Activated T-helper 2 cell treated with anti-CD3 and anti-CD28 coated beads, Interferon-gamma antibody, Interleukin-2, Interleukin-4, amounts not matched to agents 10 μg/mL and 5 μg/mL and 100 μg/mL, durations not matched to agents 14 hours and 24 hours and 36 hours (primary cell): ENCODE data around the gene ADI1. TPM values are rescaled to one million over a fixed set of nuclear protein-coding genes. Genes with fewer than 3 reads are reported as not detected.

Experiments used
- DNase-seq: peaks from one replicate; pipeline ENCODE4 v3.0.0; 2021; ENCODE audit warnings: low spot score
- H3K27ac Mint-ChIP-seq: one replicate; pipeline ENCODE4 v1.8.0; 2021; ENCODE audit warnings: mixed read lengths
- H3K27me3 Mint-ChIP-seq: one replicate; pipeline ENCODE4 v1.8.0; 2021; ENCODE audit warnings: low read depth, mixed read lengths
- H3K36me3 Mint-ChIP-seq: one replicate; pipeline ENCODE4 v1.8.0; 2021; ENCODE audit warnings: low read depth, mixed read lengths
- H3K4me1 Mint-ChIP-seq: one replicate; pipeline ENCODE4 v1.8.0; 2021; ENCODE audit warnings: low read depth, mixed read lengths
- H3K4me3 Mint-ChIP-seq: one replicate; pipeline ENCODE4 v1.8.0; 2021; ENCODE audit warnings: low read depth, mild to moderate bottlenecking, moderate library complexity, mixed read lengths
- H3K9me3 Mint-ChIP-seq: one replicate; pipeline ENCODE4 v1.8.0; 2021; ENCODE audit warnings: mixed read lengths
- intact Hi-C: fragments of 100-400 bp; cut with micrococcal nuclease; formaldehyde crosslinking; loops from one replicate; pipeline ENCODE4 v1.15.1; 2023
- total RNA-seq: library from RNA; stranded (reverse); gene quantifications from 2 replicates; pipeline ENCODE4 v1.2.3, GENCODE V29; 2022

The ADI1 gene
- 39.8 and 42.7 TPM in 2 replicates for total RNA-seq

GRCh38 chr2:3519255-3520205, at the start of gene ADI1:
Gene ADI1 (minus strand): TSS chr2:3519531. CDS start chr2:3519487, 44 bp downstream.
- Mint-ChIP-seq H3K9me3 (peaks cover 7% of the 10 kb centered on the region), H3K4me3 (peak within 1 kb of the TSS; percentile 91), H3K4me1 (peaks cover 25% of the 10 kb centered on the region), H3K27ac (peak within 1 kb of the TSS; percentile 81), H3K27me3 (no peaks in the 10 kb centered on the region), H3K36me3 (peaks cover 20% of the 10 kb centered on the region)
- intact Hi-C loops = loop anchor here (1.0 to 5.0 kb wide), 4 partner anchors 39 to 297 kb away; partner anchors contain the start of genes EIPR1, RNASEH1 and RPS7
- DNase-seq = peak; percentile 79

GRCh38 chr2:3566806-3567205, 47.5 kb upstream of the ADI1 start:
- no peak overlapping the region for H3K27ac Mint-ChIP-seq
- intact Hi-C loops = no loop called here
- no peaks in the 10 kb centered on the region for H3K27me3 Mint-ChIP-seq
- no peak for DNase-seq
- H3K4me1 Mint-ChIP-seq = peaks cover 8% of the 10 kb centered on the region
- peaks cover 3% of the 10 kb centered on the region for H3K36me3 Mint-ChIP-seq
- H3K9me3 Mint-ChIP-seq = no peaks in the 10 kb centered on the region
- no peak overlapping the region for H3K4me3 Mint-ChIP-seq

GRCh38 chr2:3565117-3565516, 45.8 kb upstream of the ADI1 start:
- Mint-ChIP-seq H3K27ac (no peak overlapping the region), H3K4me1 (peaks cover 8% of the 10 kb centered on the region), H3K36me3 (peaks cover 14% of the 10 kb centered on the region), H3K4me3 (no peak overlapping the region), H3K9me3 (no peaks in the 10 kb centered on the region), H3K27me3 (no peaks in the 10 kb centered on the region)
- intact Hi-C loops = no loop called here
- no peak for DNase-seq

- no peak for DNase-seq
- Mint-ChIP-seq H3K36me3 (peaks cover 24% of the 10 kb centered on the region), H3K27me3 (no peaks in the 10 kb centered on the region), H3K4me3 (no peak overlapping the region), H3K9me3 (no peaks in the 10 kb centered on the region), H3K4me1 (peaks cover 10% of the 10 kb centered on the region), H3K27ac (no peak overlapping the region)
- intact Hi-C loops = no loop called here
Observed at GRCh38 chr2:3563521-3563976, 44.2 kb upstream of the ADI1 start.

- Mint-ChIP-seq H3K36me3 (peaks cover 66% of the 10 kb centered on the region), H3K4me1 (peaks cover 20% of the 10 kb centered on the region), H3K27ac (peak within 1 kb of the TSS; percentile 94), H3K9me3 (no peaks in the 10 kb centered on the region), H3K4me3 (peak within 1 kb of the TSS; percentile 91), H3K27me3 (no peaks in the 10 kb centered on the region)
- peak; percentile 97 for DNase-seq
- intact Hi-C loops = loop anchor here (1.0 to 2.0 kb wide), 6 partner anchors 17 to 181 kb away; partner anchors contain the start of genes ADI1, EIPR1 and RPS7
Observed at GRCh38 chr2:3558205-3559014, 39.1 kb upstream of the ADI1 start, which contains the start of gene RNASEH1. Gene RNASEH1 (minus strand): TSS chr2:3558333. CDS start chr2:3558260, 73 bp downstream.

- peaks cover 66% of the 10 kb centered on the region for H3K36me3 Mint-ChIP-seq
- peak overlapping the region; percentile 91 for H3K4me3 Mint-ChIP-seq
- H3K27ac Mint-ChIP-seq = peak overlapping the region; percentile 94
- no peak for DNase-seq
- no peaks in the 10 kb centered on the region for H3K27me3 Mint-ChIP-seq
- intact Hi-C loops = loop anchor here (1.0 to 2.0 kb wide), 6 partner anchors 18 to 180 kb away; partner anchors contain the start of genes ADI1, EIPR1 and RPS7
- H3K4me1 Mint-ChIP-seq = peaks cover 15% of the 10 kb centered on the region
- no peaks in the 10 kb centered on the region for H3K9me3 Mint-ChIP-seq
Observed at GRCh38 chr2:3557639-3558204, 38.4 kb upstream of the ADI1 start.

GRCh38 chr2:3553946-3554345, 34.6 kb upstream of the ADI1 start:
- Mint-ChIP-seq H3K27ac (no peak overlapping the region), H3K36me3 (peaks cover 78% of the 10 kb centered on the region), H3K9me3 (no peaks in the 10 kb centered on the region), H3K4me1 (peaks cover 10% of the 10 kb centered on the region), H3K4me3 (no peak overlapping the region), H3K27me3 (no peaks in the 10 kb centered on the region)
- DNase-seq = no peak
- intact Hi-C loops = no loop called here

- no peaks in the 10 kb centered on the region for H3K4me1 Mint-ChIP-seq
- H3K27me3 Mint-ChIP-seq = no peaks in the 10 kb centered on the region
- DNase-seq = no peak
- H3K36me3 Mint-ChIP-seq = peaks cover 79% of the 10 kb centered on the region
- intact Hi-C loops = no loop called here
- peak overlapping the region; percentile 33 for H3K27ac Mint-ChIP-seq
- H3K9me3 Mint-ChIP-seq = no peaks in the 10 kb centered on the region
- no peak overlapping the region for H3K4me3 Mint-ChIP-seq
Observed at GRCh38 chr2:3547915-3548314, 28.6 kb upstream of the ADI1 start.

GRCh38 chr2:3545788-3546478, 26.6 kb upstream of the ADI1 start:
- intact Hi-C loops = no loop called here
- Mint-ChIP-seq H3K27ac (no peak overlapping the region), H3K4me3 (no peak overlapping the region), H3K4me1 (peaks cover 4% of the 10 kb centered on the region), H3K36me3 (peaks cover 79% of the 10 kb centered on the region), H3K27me3 (no peaks in the 10 kb centered on the region), H3K9me3 (no peaks in the 10 kb centered on the region)
- no peak for DNase-seq

- Mint-ChIP-seq H3K4me3 (no peak overlapping the region), H3K36me3 (peaks cover 62% of the 10 kb centered on the region), H3K9me3 (no peaks in the 10 kb centered on the region), H3K4me1 (peaks cover 4% of the 10 kb centered on the region), H3K27me3 (no peaks in the 10 kb centered on the region), H3K27ac (no peak overlapping the region)
- no peak for DNase-seq
- intact Hi-C loops = no loop called here
Observed at GRCh38 chr2:3543023-3543683, 23.8 kb upstream of the ADI1 start.

- no peak for DNase-seq
- no peaks in the 10 kb centered on the region for H3K27me3 Mint-ChIP-seq
- peaks cover 55% of the 10 kb centered on the region for H3K36me3 Mint-ChIP-seq
- H3K4me3 Mint-ChIP-seq = no peak overlapping the region
- no peaks in the 10 kb centered on the region for H3K9me3 Mint-ChIP-seq
- H3K4me1 Mint-ChIP-seq = peaks cover 4% of the 10 kb centered on the region
- no peak overlapping the region for H3K27ac Mint-ChIP-seq
- intact Hi-C loops = no loop called here
Observed at GRCh38 chr2:3542107-3542506, 22.8 kb upstream of the ADI1 start.
